Smooth muscle cell (in vitro differentiated cells): ENCODE data around the gene PGM5. TPM values are rescaled to one million over a fixed set of nuclear protein-coding genes. Genes with fewer than 3 reads are reported as not detected.

Source experiments
- DNase-seq: peaks from one replicate; lab custom pipeline; 2025; ENCODE audit not compliant: unreplicated experiment; lab: John Stamatoyannopoulos, UW
- H2AFZ ChIP-seq: fragments of 200-600 bp; sonication (generic); 2 replicates; pipeline ENCODE4 v1.6.0; 2016; ENCODE audit warnings: antibody characterized with exemption, low read depth, mild to moderate bottlenecking
- H3F3A ChIP-seq: fragments of 200-600 bp; sonication (generic); 2 replicates; pipeline ENCODE4 v1.6.0; 2017; ENCODE audit warnings: antibody characterized with exemption, low read depth
- H3K27ac ChIP-seq: fragments of 200-600 bp; sonication (generic); 2 replicates; pipeline ENCODE4 v1.5.1; 2016; ENCODE audit warnings: low read depth, mild to moderate bottlenecking
- H3K27me3 ChIP-seq: fragments of 200-600 bp; sonication (generic); 2 replicates; pipeline ENCODE4 v1.6.1; 2016; ENCODE audit warnings: low read depth, mild to moderate bottlenecking
- H3K36me3 ChIP-seq: fragments of 200-600 bp; sonication (generic); 2 replicates; pipeline ENCODE4 v1.5.1; 2016; ENCODE audit warnings: low read depth
- H3K4me1 ChIP-seq: fragments of 200-600 bp; sonication (generic); 2 replicates; pipeline ENCODE4 v1.5.1; 2016; ENCODE audit warnings: low read depth
- H3K4me2 ChIP-seq: fragments of 200-600 bp; sonication (generic); 2 replicates; pipeline ENCODE4 v1.6.0; 2016; ENCODE audit warnings: mild to moderate bottlenecking
- H3K4me3 ChIP-seq: fragments of 200-600 bp; sonication (generic); 2 replicates; pipeline ENCODE4 v1.5.1; 2016; ENCODE audit warnings: mild to moderate bottlenecking
- H3K79me2 ChIP-seq: fragments of 200-600 bp; sonication (generic); 2 replicates; pipeline ENCODE4 v1.6.0; 2016; ENCODE audit warnings: low read depth, mild to moderate bottlenecking
- H3K9ac ChIP-seq: fragments of 200-600 bp; sonication (generic); 2 replicates; pipeline ENCODE4 v1.6.0; 2016; ENCODE audit warnings: low read depth
- H3K9me3 ChIP-seq: fragments of 200-600 bp; sonication (generic); replicated peaks from 2 replicates; pipeline ENCODE4 v1.5.1; 2016; ENCODE audit warnings: low read depth
- H4K20me1 ChIP-seq: fragments of 200-600 bp; sonication (generic); 2 replicates; pipeline ENCODE4 v1.6.0; 2016; ENCODE audit warnings: low read depth
- WGBS: methylation state at CpG from one replicate; pipeline ENCODE4 v1.1.7; 2016; ENCODE audit warnings: low lambda C conversion rate; 5-methylcytosine and 5-hydroxymethylcytosine counted together
- polyA plus RNA-seq: library from polyadenylated mRNA; unstranded; fragments of >200 nt; fragmentation: Nextera tagmentation; extraction: Ambion mirVana; gene quantifications from 2 replicates; pipeline ENCODE4 v1.2.1, GENCODE V29; 2016
- total RNA-seq: library from RNA; depleted of rRNA; stranded (reverse); fragments of >200 nt; gene quantifications from 2 replicates; pipeline ENCODE4 v1.2.3, GENCODE V29; 2014
- TF ChIP-seq, protein P1 (sequence below): fragments of 200-600 bp; sonication (generic); IDR thresholded peaks from 2 replicates; pipeline ENCODE4 v1.5.1; 2017; ENCODE audit warnings: borderline replicate concordance, mild to moderate bottlenecking, antibody characterized with exemption; ENCODE audit not compliant: insufficient read depth, poor library complexity, severe bottlenecking

PGM5 gene
- total and polyA plus RNA-seq, 2 experiments from 2014 or later = 0.77 to 5.6 TPM

DNA sequence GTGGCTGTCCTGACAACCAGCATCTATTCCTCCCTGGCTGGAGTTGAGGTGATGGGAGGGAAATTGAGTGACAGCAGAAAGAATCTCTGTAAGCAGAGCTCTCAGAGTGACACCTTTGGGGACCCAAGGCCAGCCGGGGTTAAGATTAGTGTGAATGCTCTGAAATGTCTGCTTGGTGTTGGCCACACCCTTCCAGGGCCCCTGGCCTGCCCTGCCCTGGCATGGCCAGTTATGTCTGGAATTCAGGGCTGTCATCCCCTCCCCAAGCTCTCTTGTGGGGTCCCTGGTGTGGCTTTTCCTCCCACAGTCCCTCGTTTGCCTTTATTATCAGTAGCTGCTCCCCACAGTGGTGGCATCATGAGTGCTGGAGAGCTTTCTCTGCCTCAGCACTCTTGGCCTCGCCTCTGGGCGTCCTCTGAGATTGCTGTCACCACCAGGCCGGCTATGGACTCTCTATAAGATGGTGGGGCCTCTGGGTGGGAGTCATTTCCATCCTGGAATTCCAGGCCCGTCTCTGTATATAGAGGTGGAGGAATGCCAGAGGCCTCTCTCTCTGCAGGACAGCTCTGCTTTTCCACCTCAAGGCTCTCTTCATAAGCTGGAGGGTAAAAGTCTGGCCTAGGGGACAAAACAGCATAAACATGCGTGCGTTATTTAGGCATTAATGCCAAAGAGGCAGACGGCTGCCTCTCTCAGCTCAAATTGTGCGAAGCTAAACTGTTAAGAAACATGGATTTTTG lies 180.6 kb downstream of the PGM5 start:
- no peak overlapping the region for H3K9ac ChIP-seq
- H3K79me2 ChIP-seq = no peaks in the 10 kb centered on the region
- no peaks in the 10 kb centered on the region for H3F3A ChIP-seq
- TF ChIP-seq, protein P1, sequence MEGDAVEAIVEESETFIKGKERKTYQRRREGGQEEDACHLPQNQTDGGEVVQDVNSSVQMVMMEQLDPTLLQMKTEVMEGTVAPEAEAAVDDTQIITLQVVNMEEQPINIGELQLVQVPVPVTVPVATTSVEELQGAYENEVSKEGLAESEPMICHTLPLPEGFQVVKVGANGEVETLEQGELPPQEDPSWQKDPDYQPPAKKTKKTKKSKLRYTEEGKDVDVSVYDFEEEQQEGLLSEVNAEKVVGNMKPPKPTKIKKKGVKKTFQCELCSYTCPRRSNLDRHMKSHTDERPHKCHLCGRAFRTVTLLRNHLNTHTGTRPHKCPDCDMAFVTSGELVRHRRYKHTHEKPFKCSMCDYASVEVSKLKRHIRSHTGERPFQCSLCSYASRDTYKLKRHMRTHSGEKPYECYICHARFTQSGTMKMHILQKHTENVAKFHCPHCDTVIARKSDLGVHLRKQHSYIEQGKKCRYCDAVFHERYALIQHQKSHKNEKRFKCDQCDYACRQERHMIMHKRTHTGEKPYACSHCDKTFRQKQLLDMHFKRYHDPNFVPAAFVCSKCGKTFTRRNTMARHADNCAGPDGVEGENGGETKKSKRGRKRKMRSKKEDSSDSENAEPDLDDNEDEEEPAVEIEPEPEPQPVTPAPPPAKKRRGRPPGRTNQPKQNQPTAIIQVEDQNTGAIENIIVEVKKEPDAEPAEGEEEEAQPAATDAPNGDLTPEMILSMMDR = no peak
- 73% methylated on average over 10 of the region's 10 CpGs for whole genome bisulfite sequencing
- no peaks in the 10 kb centered on the region for H3K36me3 ChIP-seq
- H2AFZ ChIP-seq = no peak overlapping the region
- no peak for DNase-seq
- no peak overlapping the region for H3K4me3 ChIP-seq
- no peaks in the 10 kb centered on the region for H3K9me3 ChIP-seq
- H3K27me3 ChIP-seq = no peaks in the 10 kb centered on the region
- H4K20me1 ChIP-seq = no peaks in the 10 kb centered on the region
- H3K4me1 ChIP-seq = no peaks in the 10 kb centered on the region
- H3K4me2 ChIP-seq = no peak overlapping the region
- no peak overlapping the region for H3K27ac ChIP-seq

DNA sequence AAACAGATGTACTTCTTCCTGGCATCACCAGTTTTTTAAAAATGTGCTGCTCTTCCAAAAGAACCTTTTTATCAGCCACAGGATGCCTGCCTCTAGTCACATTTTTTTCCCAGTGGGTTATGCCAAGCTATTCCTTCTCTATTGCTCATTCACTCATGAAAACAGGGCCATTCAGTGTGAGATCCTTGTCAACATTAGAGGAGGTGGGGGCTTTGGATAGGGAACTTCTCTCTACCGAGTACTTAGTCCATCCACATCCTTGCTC lies 181.1 kb downstream of the PGM5 start:
- H2AFZ ChIP-seq = no peak overlapping the region

DNA sequence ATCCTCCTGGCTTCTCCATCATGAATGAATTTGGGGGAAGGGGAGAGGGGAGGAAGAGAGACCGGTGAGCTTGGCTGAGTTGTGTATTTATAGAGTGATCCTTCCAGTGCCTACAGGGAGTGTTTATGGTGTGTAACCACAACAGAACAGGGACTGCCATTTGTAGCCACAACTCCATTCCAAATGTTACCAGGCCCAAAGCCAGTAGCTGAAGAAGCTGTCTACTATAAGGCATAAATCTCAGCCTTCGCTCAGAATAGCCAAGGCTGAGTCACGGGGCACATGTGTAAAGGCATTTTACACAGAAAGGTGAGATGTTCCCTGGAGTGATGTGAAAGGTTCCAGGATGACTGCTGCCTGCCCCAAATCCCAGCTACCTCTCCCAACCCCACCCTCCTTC lies 181.8 kb downstream of the PGM5 start:
- Histone ChIP-seq H3K27ac (no peak overlapping the region), H3K9ac (no peak overlapping the region), H3K36me3 (no peaks in the 10 kb centered on the region), H3K4me3 (no peak overlapping the region), H3K27me3 (no peaks in the 10 kb centered on the region), H3K79me2 (no peaks in the 10 kb centered on the region), H2AFZ (no peak overlapping the region), H3K9me3 (no peaks in the 10 kb centered on the region), H4K20me1 (no peaks in the 10 kb centered on the region), H3K4me1 (no peaks in the 10 kb centered on the region), H3F3A (no peaks in the 10 kb centered on the region), H3K4me2 (no peak overlapping the region)
- TF ChIP-seq, protein P1 = no peak
- no peak for DNase-seq
- 68% methylated on average over 2 of the region's 3 CpGs for WGBS

More for the DNA sequence above, 181.1 kb downstream of the PGM5 start:
- H3K4me3 ChIP-seq = no peak overlapping the region
- 81% methylated on average over 1 of the region's 1 CpG for WGBS
- H3K4me2 ChIP-seq = no peak overlapping the region
- no peaks in the 10 kb centered on the region for H3F3A ChIP-seq
- no peaks in the 10 kb centered on the region for H3K9me3 ChIP-seq
- TF ChIP-seq, protein P1 = no peak
- no peaks in the 10 kb centered on the region for H3K36me3 ChIP-seq
- H3K4me1 ChIP-seq = no peaks in the 10 kb centered on the region
- no peaks in the 10 kb centered on the region for H4K20me1 ChIP-seq
- no peak overlapping the region for H3K9ac ChIP-seq
- no peaks in the 10 kb centered on the region for H3K27me3 ChIP-seq
- no peak overlapping the region for H3K27ac ChIP-seq
- no peaks in the 10 kb centered on the region for H3K79me2 ChIP-seq
- DNase-seq = no peak

DNA sequence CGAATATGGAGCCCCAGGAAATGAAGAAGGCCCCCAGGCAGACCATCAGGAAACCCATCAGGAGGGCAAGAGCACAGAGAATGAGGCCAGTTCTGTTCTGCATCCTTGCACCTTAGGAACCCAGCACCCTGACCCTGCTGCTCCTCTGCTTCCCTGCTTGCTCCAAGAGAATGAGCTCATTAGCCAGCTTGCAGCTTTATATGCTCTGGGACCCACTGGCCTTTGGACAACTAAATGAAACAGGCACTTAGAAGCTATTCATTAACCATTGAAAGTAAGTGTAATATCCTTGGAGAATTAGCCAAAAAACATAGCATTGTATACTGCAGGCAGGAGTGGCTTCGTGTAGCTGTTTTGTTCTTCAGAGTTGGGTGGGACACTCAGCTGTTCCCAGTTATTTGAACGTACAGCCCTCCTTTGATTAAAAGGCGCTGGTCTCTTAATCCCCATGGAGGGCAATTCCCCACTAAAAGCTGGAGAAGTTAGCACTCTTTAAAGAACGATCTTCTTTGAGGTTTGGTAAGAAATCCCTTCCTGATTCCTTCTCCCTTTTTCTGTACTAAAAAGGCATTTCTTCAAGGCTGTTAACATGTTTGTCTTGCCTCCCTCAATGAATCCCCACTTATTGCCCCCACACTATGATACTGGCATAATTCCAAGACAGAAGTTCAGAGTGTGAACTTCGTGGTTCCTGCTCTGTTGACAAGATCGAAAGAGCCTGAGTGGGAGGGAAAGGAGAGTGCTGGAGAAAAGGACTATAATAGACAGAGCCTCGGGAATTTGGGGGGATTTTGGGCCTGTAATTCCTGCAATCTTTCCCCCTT lies 184.5 kb downstream of the PGM5 start, which contains the start of gene TMEM252:
Gene TMEM252 (minus strand): TSS at position 172 of the 824 bp plus-strand sequence. CDS start 69 bp downstream, at position 103.
- TF ChIP-seq, protein P1 = no peak
- Histone ChIP-seq H3K4me3 (no peak within 1 kb of the TSS), H3K9ac (no peak within 1 kb of the TSS), H4K20me1 (no peaks in the 10 kb centered on the region), H3K79me2 (no peaks in the 10 kb centered on the region), H3K27ac (no peak within 1 kb of the TSS), H3K27me3 (peaks cover 5% of the 10 kb centered on the region), H3K36me3 (no peaks in the 10 kb centered on the region), H3F3A (no peaks in the 10 kb centered on the region), H3K9me3 (no peaks in the 10 kb centered on the region), H3K4me1 (no peaks in the 10 kb centered on the region), H3K4me2 (peak within 1 kb of the TSS; percentile 53), H2AFZ (no peak within 1 kb of the TSS)
- DNase-seq = no peak
- WGBS = 59% methylated on average over 8 of the region's 8 CpGs
